ENCODE data around the gene CACNA1B. TPM values are rescaled to one million over a fixed set of nuclear protein-coding genes. Genes with fewer than 3 reads are reported as not detected.

CACNA1B gene
- total and polyA plus RNA-seq, 9 of the 15 experiments (the other 6 are each of a cell fraction or from before 2014, with no cell fraction given): 0.01 to 0.04 TPM; not detected in 7

GRCh38 chr9:137970686-137971476, 93.3 kb downstream of the CACNA1B start:
- H3K4me2 ChIP-seq (ENCODE audit: insufficient read depth, low read length): no peak overlapping the region
- TF ChIP-seq ESRRA (IDR thresholded peaks at IDR 0.05; ENCODE audit: borderline replicate concordance, low read depth) (0 out of 2 replicates have a peak, but pooled peaks have one; percentile 23), NBN (IDR thresholded peaks at IDR 0.05; ENCODE audit: low read depth) (no peak), ZNF398 (CRISPR knock-in tag; IDR thresholded peaks at IDR 0.05) (no peak), NFYB (IDR thresholded peaks at IDR 0.05; ENCODE audit: extremely low read depth, insufficient read length) (no peak), CREB1 (IDR thresholded peaks at IDR 0.05) (no peak), CREB1 (CRISPR knock-in tag; IDR thresholded peaks at IDR 0.05) (no peak), TFAP4 (CRISPR knock-in tag; IDR thresholded peaks at IDR 0.05; ENCODE audit: borderline replicate concordance) (no peak), DEAF1 (CRISPR knock-in tag; IDR thresholded peaks at IDR 0.05) (no peak), ZNF121 (CRISPR knock-in tag; conservative IDR thresholded peaks at IDR 0.05) (no peak)
- H3K9me3 ChIP-seq (replicated peaks; ENCODE audit: control insufficient read depth, insufficient read depth, low read depth, low read length): no peaks in the 10 kb centered on the region
- no peaks in the 10 kb centered on the region for H3K36me3 ChIP-seq (ENCODE audit: control insufficient read depth, insufficient read depth, low read length)
- no peak overlapping the region for H2AFZ ChIP-seq (ENCODE audit: low read depth, low read length)
- in situ Hi-C loops (cut with MboI) (no loop called here), intact Hi-C loops (cut with micrococcal nuclease) (no loop called here)
- ATAC-seq (no peak), DNase-seq (ENCODE audit: extremely low read depth in 1 of 4, low spot score in 3 of 4) (no peak), FAIRE-seq (no peak)
- no peak overlapping the region for H3K4me3 ChIP-seq
- ChIA-PET CTCF (ENCODE audit: low intra/inter-chr PET ratio) (no interaction called here), POLR2A (interaction anchor here (1.0 kb wide), 1 partner anchor 131 kb away, joined by 4 read pairs; no protein-coding TSS in a partner anchor)
- H3K27me3 ChIP-seq (ENCODE audit: control insufficient read depth in 2 of 2, insufficient read depth in 2 of 2, low read length in 2 of 2): peaks cover 3 to 47% of the 10 kb centered on the region in 2 experiments; a peak in 4 of 5 replicates
- H3K4me1 ChIP-seq (replicated peaks in 1 of 2; ENCODE audit: control insufficient read depth in 2 of 2, insufficient read depth in 2 of 2, low read length in 2 of 2): peaks cover 0 to 3% of the 10 kb centered on the region in 2 experiments; a peak in 1 of 5 replicates
- no peak overlapping the region for H3K9ac ChIP-seq (ENCODE audit: insufficient read depth in 1 of 2, low read depth in 2 of 2, low read length in 2 of 2)
- no peak overlapping the region for H3K27ac ChIP-seq (ENCODE audit: extremely low read depth, low read depth, low read length)
- BruUV-seq (replicated peaks): no TSS peak
- H3K79me2 ChIP-seq (ENCODE audit: control insufficient read depth, insufficient read depth, low read length): no peaks in the 10 kb centered on the region
- H3K9me1 ChIP-seq (ENCODE audit: control insufficient read depth, insufficient read depth, low read length): no peaks in the 10 kb centered on the region
- no peaks in the 10 kb centered on the region for H4K20me1 ChIP-seq (replicated peaks; ENCODE audit: control insufficient read depth, insufficient read depth, low read length)
- 2% methylated on average over 18 of the region's 18 CpGs for WGBS (ENCODE audit: insufficient coverage, low coverage, missing lambda C conversion rate)
